ENCODE data around the gene ZNF76. TPM values are rescaled to one million over a fixed set of nuclear protein-coding genes. Genes with fewer than 3 reads are reported as not detected.

The ZNF76 gene
- total RNA-seq, 5 donors from 2014 or later (not counting 1 experiment from before 2014, with no cell fraction given) = 72.7 to 91.3 (median 84.8) TPM

DNA sequence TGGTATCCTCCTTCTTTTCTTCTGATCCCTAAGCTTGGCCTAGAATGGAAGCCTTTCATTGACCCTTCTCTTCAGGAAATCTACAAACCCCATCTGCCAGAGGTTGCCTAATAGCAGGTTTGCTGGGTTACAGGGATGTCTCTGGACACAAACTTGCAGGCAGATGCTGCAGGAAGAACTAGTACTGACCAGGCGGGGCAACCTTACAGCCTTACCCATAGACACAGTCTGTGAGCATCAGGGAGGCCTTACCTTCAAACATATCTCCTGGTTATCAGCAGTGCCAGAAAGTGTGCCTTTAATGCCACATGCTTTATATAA lies 43.2 kb upstream of the ZNF76 start:
- Mint-ChIP-seq H3K9me3 (no peaks in the 10 kb centered on the region), H3K4me1 (peaks cover 5 to 11% (median 6%) of the 10 kb centered on the region in 3 donors), H3K27me3 (peaks cover 64 to 65% of the 10 kb centered on the region in 2 donors), H3K36me3 (peaks cover 4% of the 10 kb centered on the region), H3K27ac (no peak overlapping the region), H3K4me3 (no peak overlapping the region)
- Histone ChIP-seq H3K36me3 (ENCODE audit: control insufficient read depth in 2 of 2, extremely low read depth in 1 of 2, insufficient read depth in 1 of 2, low read length in 1 of 2) (no peaks in the 10 kb centered on the region), H3K27ac (ENCODE audit: low read length) (no peak overlapping the region), H3K27me3 (replicated peaks in 1 of 2; ENCODE audit: control insufficient read depth in 2 of 2, extremely low read depth in 1 of 2, insufficient read depth in 2 of 2, low read length in 1 of 2) (peaks cover 24 to 63% of the 10 kb centered on the region in 2 experiments), H3K4me3 (ENCODE audit: control insufficient read depth in 1 of 2, extremely low read depth in 1 of 2, low read length in 1 of 2) (no peak overlapping the region), H3K4me1 (ENCODE audit: control insufficient read depth in 1 of 2, extremely low read depth in 1 of 2, insufficient read depth in 2 of 2, low read length in 2 of 2) (peaks cover 2 to 15% of the 10 kb centered on the region in 2 experiments), H3K9me3 (no peaks in the 10 kb centered on the region)
- POLR2A ChIA-PET = no interaction called here
- CTCF ChIA-PET = no interaction called here
- ATAC-seq (replicated peaks in 1 of 4) (no peak), DNase-seq (no peak)
- 78% methylated on average over 1 of the region's 1 CpG for WGBS (ENCODE audit: insufficient coverage)

DNA sequence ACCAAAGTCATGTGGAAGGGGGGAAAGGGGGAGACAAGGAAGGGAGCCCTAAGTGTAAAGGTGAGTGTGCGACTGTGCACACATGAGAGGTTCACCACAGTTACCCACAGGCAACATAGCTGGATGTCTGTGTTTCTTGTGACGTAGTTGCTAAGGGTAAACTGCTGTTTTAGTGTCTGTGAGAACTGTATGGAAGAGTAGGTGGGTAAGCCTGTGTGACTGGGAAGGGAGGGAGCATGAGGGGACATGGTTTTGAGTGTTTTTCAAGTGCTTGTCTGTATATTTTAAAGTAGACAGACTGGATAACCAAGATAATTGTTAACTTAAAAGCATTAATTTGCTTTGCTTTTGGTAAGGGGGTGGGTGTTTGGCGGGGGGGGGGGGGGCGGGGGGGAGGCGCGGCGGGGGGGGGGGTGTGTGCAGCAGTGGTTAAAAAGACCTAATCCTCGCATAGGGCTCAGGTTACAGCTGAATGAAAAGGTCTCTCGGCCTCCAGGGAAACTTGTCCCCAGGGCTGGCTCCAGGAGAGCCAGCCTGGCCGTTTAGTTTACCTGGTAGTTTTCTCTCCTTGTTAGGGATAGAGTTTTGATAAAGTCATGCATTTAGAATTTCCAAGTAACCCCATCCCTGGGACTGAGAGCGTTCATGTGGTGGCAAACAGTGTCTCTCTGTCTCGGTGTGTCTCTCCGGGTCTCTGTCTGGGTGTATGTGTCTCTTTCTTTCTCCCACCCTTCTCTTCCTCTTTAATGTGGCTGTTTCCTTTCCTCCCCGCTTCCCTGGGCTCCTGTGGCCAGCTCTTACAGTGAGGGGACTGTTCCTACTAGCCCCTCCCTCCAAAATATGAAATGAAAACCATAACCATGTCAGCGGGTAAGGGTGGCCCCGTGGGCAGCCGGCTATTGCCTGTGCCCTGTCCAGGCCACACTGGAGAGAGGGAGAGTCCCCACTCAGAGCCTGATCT lies 42.4 kb upstream of the ZNF76 start:
- Histone ChIP-seq H3K4me3 (ENCODE audit: control insufficient read depth in 1 of 2, extremely low read depth in 1 of 2, low read length in 1 of 2) (no peak overlapping the region), H3K4me1 (ENCODE audit: control insufficient read depth in 1 of 2, extremely low read depth in 1 of 2, insufficient read depth in 2 of 2, low read length in 2 of 2) (peaks cover 2 to 15% of the 10 kb centered on the region in 2 experiments), H3K9me3 (no peaks in the 10 kb centered on the region), H3K36me3 (ENCODE audit: control insufficient read depth in 2 of 2, extremely low read depth in 1 of 2, insufficient read depth in 1 of 2, low read length in 1 of 2) (no peaks in the 10 kb centered on the region), H3K27me3 (replicated peaks in 1 of 2; ENCODE audit: control insufficient read depth in 2 of 2, extremely low read depth in 1 of 2, insufficient read depth in 2 of 2, low read length in 1 of 2) (peaks cover 21 to 56% of the 10 kb centered on the region in 2 experiments), H3K27ac (ENCODE audit: low read length) (no peak overlapping the region)
- POLR2A ChIA-PET = no interaction called here
- Mint-ChIP-seq H3K4me1 (peaks cover 5 to 11% (median 6%) of the 10 kb centered on the region in 3 donors), H3K9me3 (no peaks in the 10 kb centered on the region), H3K27ac (no peak overlapping the region), H3K4me3 (no peak overlapping the region), H3K27me3 (peaks cover 61% of the 10 kb centered on the region in 2 donors), H3K36me3 (peaks cover 4% of the 10 kb centered on the region)
- CTCF ChIA-PET = no interaction called here
- WGBS (ENCODE audit: insufficient coverage) = 76% methylated on average over 3 of the region's 17 CpGs
- DNase-seq = no peak
- no peak for ATAC-seq (replicated peaks in 1 of 4)

DNA sequence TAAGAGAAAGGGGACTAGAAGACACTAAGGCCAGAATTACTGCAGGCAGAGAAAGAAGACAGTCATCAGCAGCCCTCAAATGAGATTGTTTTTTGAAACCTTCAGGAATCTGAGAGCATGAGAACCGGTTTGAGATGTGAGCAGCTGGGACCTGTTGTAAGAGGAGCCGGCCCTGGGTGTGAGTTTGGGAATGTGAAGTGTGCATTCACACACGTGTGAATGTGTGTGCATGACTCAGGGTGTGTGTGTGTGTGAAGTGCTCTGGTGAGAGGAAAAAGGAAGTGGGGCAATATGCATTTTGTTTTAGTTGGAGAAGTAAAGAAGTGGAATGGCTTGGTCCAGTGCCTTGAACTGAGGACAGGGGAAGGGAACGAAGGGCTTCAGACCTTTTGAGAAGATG lies 41.5 kb upstream of the ZNF76 start:
- H3K27me3 ChIP-seq (replicated peaks in 1 of 2; ENCODE audit: control insufficient read depth in 2 of 2, extremely low read depth in 1 of 2, insufficient read depth in 2 of 2, low read length in 1 of 2) = peaks cover 15 to 54% of the 10 kb centered on the region in 2 experiments
- CTCF ChIA-PET = no interaction called here
- Mint-ChIP-seq H3K27me3 (peaks cover 52% of the 10 kb centered on the region in 2 donors), H3K9me3 (no peaks in the 10 kb centered on the region), H3K27ac (peak overlapping the region in 1 of 2 donors; percentile 0), H3K4me3 (no peak overlapping the region), H3K36me3 (peaks cover 4% of the 10 kb centered on the region), H3K4me1 (peaks cover 3 to 8% (median 4%) of the 10 kb centered on the region in 3 donors)
- H3K9me3 ChIP-seq = no peaks in the 10 kb centered on the region
- ATAC-seq (replicated peaks in 1 of 4) (no peak), DNase-seq (no peak)
- no peak overlapping the region for H3K27ac ChIP-seq (ENCODE audit: low read length)
- 44% methylated on average over 3 of the region's 4 CpGs for WGBS (ENCODE audit: insufficient coverage)
- peaks cover 2 to 14% of the 10 kb centered on the region in 2 experiments for H3K4me1 ChIP-seq (ENCODE audit: control insufficient read depth in 1 of 2, extremely low read depth in 1 of 2, insufficient read depth in 2 of 2, low read length in 2 of 2)
- POLR2A ChIA-PET = no interaction called here
- no peaks in the 10 kb centered on the region for H3K36me3 ChIP-seq (ENCODE audit: control insufficient read depth in 2 of 2, extremely low read depth in 1 of 2, insufficient read depth in 1 of 2, low read length in 1 of 2)
- no peak overlapping the region for H3K4me3 ChIP-seq (ENCODE audit: control insufficient read depth in 1 of 2, extremely low read depth in 1 of 2, low read length in 1 of 2)

DNA sequence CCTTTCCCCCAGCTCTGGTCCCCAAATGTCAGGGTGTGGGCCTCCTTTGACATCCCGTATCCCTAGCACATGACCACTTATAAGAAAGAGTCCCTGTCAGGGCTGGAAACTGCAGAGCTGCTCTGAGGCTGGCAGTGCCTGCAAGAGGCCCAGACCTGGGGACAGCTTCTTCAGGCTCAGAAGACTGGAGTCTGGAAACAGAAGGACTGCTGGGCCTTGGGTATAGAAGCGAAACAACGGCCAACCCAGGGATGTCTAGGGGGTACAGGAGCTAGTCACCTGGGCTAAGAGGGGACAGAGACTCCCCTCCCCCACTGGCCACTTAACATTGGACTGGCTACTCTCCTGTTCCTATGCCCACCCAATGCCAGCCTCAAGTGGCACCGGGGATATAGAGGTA lies 41.1 kb upstream of the ZNF76 start:
- H3K27me3 Mint-ChIP-seq = peaks cover 48% of the 10 kb centered on the region in 2 donors
- no CpG with 5 or more reads among the region's 4 CpGs for WGBS (ENCODE audit: insufficient coverage)
- no peak overlapping the region for H3K4me3 Mint-ChIP-seq

DNA sequence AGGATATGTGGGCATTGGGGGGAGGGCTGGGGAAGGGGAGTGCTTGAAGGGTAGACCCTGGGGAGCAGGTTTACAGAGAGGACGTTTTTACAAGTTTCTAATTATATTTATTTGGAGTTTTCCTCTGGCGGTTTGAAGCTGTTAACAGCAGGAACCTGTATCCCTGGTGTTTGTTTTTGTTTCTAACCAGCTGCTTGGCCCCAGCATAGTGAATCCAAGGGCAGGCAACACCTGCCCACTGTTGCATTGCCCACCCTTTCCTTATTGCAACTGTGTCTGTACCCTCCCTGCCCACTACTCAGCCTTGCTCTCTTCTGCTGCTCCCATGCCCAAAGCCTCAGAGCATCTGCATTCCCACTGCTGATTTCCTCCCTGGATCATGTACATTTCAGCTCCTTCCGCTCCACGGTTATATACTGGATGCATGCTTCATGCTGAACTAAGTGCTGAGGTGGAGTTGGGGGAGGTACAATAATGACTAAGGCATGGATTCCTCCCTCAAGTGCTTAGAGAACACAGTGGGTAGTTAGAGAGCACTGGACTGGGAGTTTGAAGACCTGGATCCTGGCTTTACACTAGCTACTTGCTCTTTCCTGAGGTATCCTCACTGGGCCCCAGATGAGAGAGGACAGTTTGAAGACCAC lies 39.7 kb upstream of the ZNF76 start:
- Histone ChIP-seq H3K27ac (ENCODE audit: low read length) (no peak overlapping the region), H3K36me3 (ENCODE audit: control insufficient read depth in 2 of 2, extremely low read depth in 1 of 2, insufficient read depth in 1 of 2, low read length in 1 of 2) (no peaks in the 10 kb centered on the region), H3K4me1 (ENCODE audit: control insufficient read depth in 1 of 2, extremely low read depth in 1 of 2, insufficient read depth in 2 of 2, low read length in 2 of 2) (no peaks in the 10 kb centered on the region), H3K4me3 (ENCODE audit: control insufficient read depth in 1 of 2, extremely low read depth in 1 of 2, low read length in 1 of 2) (no peak overlapping the region), H3K27me3 (replicated peaks in 1 of 2; ENCODE audit: control insufficient read depth in 2 of 2, extremely low read depth in 1 of 2, insufficient read depth in 2 of 2, low read length in 1 of 2) (peaks cover 9 to 38% of the 10 kb centered on the region in 2 experiments), H3K9me3 (no peaks in the 10 kb centered on the region)
- ATAC-seq (replicated peaks in 1 of 4) = no peak
- H3K27me3 Mint-ChIP-seq = peaks cover 46 to 48% of the 10 kb centered on the region in 2 donors
- ChIA-PET POLR2A (no interaction called here), CTCF (interaction anchor here in 1 of 2 donors (1.3 kb wide), 1 partner anchor 14 kb away, joined by 3 read pairs; no protein-coding TSS in a partner anchor)
- no CpG with 5 or more reads among the region's 4 CpGs for WGBS (ENCODE audit: insufficient coverage)
- no peak for DNase-seq
- peaks cover 0 to 1% (median 0%) of the 10 kb centered on the region in 3 donors for H3K4me1 Mint-ChIP-seq
- H3K27ac Mint-ChIP-seq = no peak overlapping the region
- no peaks in the 10 kb centered on the region for H3K9me3 Mint-ChIP-seq
- H3K36me3 Mint-ChIP-seq = peaks cover 4% of the 10 kb centered on the region
- H3K4me3 Mint-ChIP-seq = no peak overlapping the region

More for the DNA sequence above, 41.1 kb upstream of the ZNF76 start:
- no peaks in the 10 kb centered on the region for H3K9me3 ChIP-seq
- H3K27ac ChIP-seq (ENCODE audit: low read length) = no peak overlapping the region
- no peak overlapping the region for H3K4me3 ChIP-seq (ENCODE audit: control insufficient read depth in 1 of 2, extremely low read depth in 1 of 2, low read length in 1 of 2)
- Mint-ChIP-seq H3K27ac (no peak overlapping the region), H3K4me1 (peaks cover 0 to 4% (median 0%) of the 10 kb centered on the region in 3 donors), H3K9me3 (no peaks in the 10 kb centered on the region), H3K36me3 (peaks cover 4% of the 10 kb centered on the region)
- ChIA-PET POLR2A (no interaction called here), CTCF (interaction anchor here in 1 of 2 donors (0.6 kb wide), 1 partner anchor 13 kb away, joined by 6 read pairs; no protein-coding TSS in a partner anchor)
- H3K36me3 ChIP-seq (ENCODE audit: control insufficient read depth in 2 of 2, extremely low read depth in 1 of 2, insufficient read depth in 1 of 2, low read length in 1 of 2) = no peaks in the 10 kb centered on the region
- H3K27me3 ChIP-seq (replicated peaks in 1 of 2; ENCODE audit: control insufficient read depth in 2 of 2, extremely low read depth in 1 of 2, insufficient read depth in 2 of 2, low read length in 1 of 2) = peaks cover 12 to 49% of the 10 kb centered on the region in 2 experiments
- no peak for ATAC-seq (replicated peaks in 1 of 4)
- no peak for DNase-seq
- H3K4me1 ChIP-seq (ENCODE audit: control insufficient read depth in 1 of 2, extremely low read depth in 1 of 2, insufficient read depth in 2 of 2, low read length in 2 of 2) = peaks cover 2 to 10% of the 10 kb centered on the region in 2 experiments

DNA sequence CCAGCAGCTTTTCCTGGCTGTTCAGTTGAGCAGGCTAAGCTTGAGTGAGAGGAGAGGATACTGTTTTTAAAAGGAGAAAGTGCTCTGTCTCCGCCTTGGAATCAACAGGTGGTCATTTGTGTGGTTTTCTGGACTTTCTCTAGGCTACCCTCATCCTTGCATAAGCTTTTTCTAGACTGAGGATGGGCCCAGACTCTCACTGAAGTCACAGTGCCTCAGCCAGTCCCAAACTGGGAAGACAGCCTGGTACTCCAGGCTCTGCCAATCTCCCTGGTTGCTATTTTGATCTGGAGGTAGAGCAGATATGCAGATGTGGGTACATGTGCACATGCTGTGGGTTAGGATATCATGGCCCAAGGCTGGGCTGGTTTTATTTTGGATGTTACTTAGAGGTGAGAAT lies 38.8 kb upstream of the ZNF76 start:
- WGBS (ENCODE audit: insufficient coverage) = no CpG with 5 or more reads among the region's 1 CpG
- no peaks in the 10 kb centered on the region for H3K4me1 Mint-ChIP-seq

More for the DNA sequence above, 38.8 kb upstream of the ZNF76 start:
- Histone ChIP-seq H3K27me3 (replicated peaks in 1 of 2; ENCODE audit: control insufficient read depth in 2 of 2, extremely low read depth in 1 of 2, insufficient read depth in 2 of 2, low read length in 1 of 2) (peaks cover 7 to 29% of the 10 kb centered on the region in 2 experiments), H3K9me3 (no peaks in the 10 kb centered on the region), H3K4me3 (ENCODE audit: control insufficient read depth in 1 of 2, extremely low read depth in 1 of 2, low read length in 1 of 2) (no peak overlapping the region), H3K27ac (ENCODE audit: low read length) (no peak overlapping the region), H3K4me1 (ENCODE audit: control insufficient read depth in 1 of 2, extremely low read depth in 1 of 2, insufficient read depth in 2 of 2, low read length in 2 of 2) (no peaks in the 10 kb centered on the region), H3K36me3 (ENCODE audit: control insufficient read depth in 2 of 2, extremely low read depth in 1 of 2, insufficient read depth in 1 of 2, low read length in 1 of 2) (no peaks in the 10 kb centered on the region)
- ChIA-PET CTCF (no interaction called here), POLR2A (no interaction called here)
- Mint-ChIP-seq H3K27ac (no peak overlapping the region), H3K9me3 (no peaks in the 10 kb centered on the region), H3K27me3 (peaks cover 37 to 47% of the 10 kb centered on the region in 2 donors), H3K4me3 (no peak overlapping the region), H3K36me3 (peaks cover 4% of the 10 kb centered on the region)
- ATAC-seq (replicated peaks in 1 of 4) = no peak
- no peak for DNase-seq

Data from T-cell (primary cell).